Measurements from ENCODE around the gene CELF2. TPM values are rescaled to one million over a fixed set of nuclear protein-coding genes. Genes with fewer than 3 reads are reported as not detected.

CELF2 gene
- polyA plus RNA-seq, 1 experiment: 24.7 TPM

GRCh38 chr10:11167233-11167966, 149.7 kb downstream of the CELF2 start:
- ChIA-PET CTCF (no interaction called here), POLR2A (no interaction called here)

DNA sequence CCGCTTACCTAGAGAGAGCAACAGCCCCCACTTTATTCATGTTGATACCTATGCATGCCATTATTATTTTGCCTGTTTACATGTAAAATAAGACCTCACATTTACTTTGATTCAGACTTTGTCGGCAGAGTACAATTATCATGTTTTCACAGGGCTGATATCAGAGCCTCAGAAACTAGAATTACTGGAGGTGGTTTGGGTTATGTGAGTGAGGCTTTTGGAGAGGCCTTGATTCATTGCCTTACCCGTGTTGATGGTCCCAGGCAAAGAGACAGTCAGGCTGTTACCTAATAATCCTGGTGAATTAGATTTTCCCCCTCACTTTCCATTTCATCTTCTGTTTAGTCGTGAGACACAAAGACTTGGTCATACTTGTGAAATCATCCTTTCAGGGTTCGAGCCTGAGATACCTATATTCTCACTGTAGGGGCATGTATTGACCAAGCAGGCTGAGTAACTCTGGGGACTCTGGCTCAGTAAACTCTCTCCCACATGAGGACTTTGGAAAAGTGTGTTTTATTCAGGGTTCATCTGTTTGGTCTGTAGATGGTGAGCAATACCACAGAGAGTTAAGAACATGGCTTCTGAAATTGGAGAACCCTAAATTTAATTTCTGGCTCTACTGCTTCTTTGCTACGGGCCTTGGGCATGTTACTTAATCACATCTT, 150.9 kb downstream of the CELF2 start:
- no peak overlapping the region for H3K27ac ChIP-seq (ENCODE audit: low read depth, low read length)
- no peaks in the 10 kb centered on the region; the same call in 1 of the 2 replicates for H3K9me3 ChIP-seq (ENCODE audit: control insufficient read depth, insufficient read depth, low read length)
- CTCF ChIA-PET: no interaction called here
- H3K4me3 ChIP-seq (ENCODE audit: low read depth, low read length): no peak overlapping the region
- DNase-seq (ENCODE audit: low read depth, low spot score): no peak
- TF ChIP-seq, protein P1, sequence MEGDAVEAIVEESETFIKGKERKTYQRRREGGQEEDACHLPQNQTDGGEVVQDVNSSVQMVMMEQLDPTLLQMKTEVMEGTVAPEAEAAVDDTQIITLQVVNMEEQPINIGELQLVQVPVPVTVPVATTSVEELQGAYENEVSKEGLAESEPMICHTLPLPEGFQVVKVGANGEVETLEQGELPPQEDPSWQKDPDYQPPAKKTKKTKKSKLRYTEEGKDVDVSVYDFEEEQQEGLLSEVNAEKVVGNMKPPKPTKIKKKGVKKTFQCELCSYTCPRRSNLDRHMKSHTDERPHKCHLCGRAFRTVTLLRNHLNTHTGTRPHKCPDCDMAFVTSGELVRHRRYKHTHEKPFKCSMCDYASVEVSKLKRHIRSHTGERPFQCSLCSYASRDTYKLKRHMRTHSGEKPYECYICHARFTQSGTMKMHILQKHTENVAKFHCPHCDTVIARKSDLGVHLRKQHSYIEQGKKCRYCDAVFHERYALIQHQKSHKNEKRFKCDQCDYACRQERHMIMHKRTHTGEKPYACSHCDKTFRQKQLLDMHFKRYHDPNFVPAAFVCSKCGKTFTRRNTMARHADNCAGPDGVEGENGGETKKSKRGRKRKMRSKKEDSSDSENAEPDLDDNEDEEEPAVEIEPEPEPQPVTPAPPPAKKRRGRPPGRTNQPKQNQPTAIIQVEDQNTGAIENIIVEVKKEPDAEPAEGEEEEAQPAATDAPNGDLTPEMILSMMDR (IDR thresholded peaks at IDR 0.05; ENCODE audit: low read depth, low read length): no peak
- POLR2A ChIA-PET: no interaction called here
- H3K27me3 ChIP-seq (ENCODE audit: control insufficient read depth, insufficient read depth, low read length): peaks cover 5% of the 10 kb centered on the region

More at GRCh38 chr10:11167233-11167966, 149.7 kb downstream of the CELF2 start:
- no peaks in the 10 kb centered on the region; the same call in 1 of the 2 replicates for H3K9me3 ChIP-seq (ENCODE audit: control insufficient read depth, insufficient read depth, low read length)
- H3K4me3 ChIP-seq (ENCODE audit: low read depth, low read length): no peak overlapping the region
- peaks cover 5% of the 10 kb centered on the region for H3K27me3 ChIP-seq (ENCODE audit: control insufficient read depth, insufficient read depth, low read length)
- DNase-seq (ENCODE audit: low read depth, low spot score): no peak
- TF ChIP-seq, protein P1 (IDR thresholded peaks at IDR 0.05; ENCODE audit: low read depth, low read length): no peak
- H3K27ac ChIP-seq (ENCODE audit: low read depth, low read length): no peak overlapping the region

DNA sequence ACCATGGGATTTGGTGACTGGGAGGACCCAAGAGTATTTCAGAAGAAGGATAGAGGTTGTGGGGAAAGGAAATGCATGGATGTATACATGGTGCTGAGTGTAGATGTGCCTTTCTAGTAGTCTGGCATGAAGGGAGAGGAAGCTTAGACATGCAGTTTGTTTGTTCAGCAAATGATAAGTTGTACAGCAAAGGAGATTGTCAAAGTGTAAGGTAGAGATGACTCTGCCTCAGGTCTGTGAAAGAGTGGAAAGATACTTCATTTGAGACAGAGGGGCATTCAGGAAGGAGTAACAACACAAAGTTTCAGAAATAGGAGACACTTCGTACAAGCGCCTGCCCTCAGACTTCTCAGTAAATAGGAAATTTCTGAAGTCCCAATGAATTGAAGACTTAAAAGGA, 152.3 kb downstream of the CELF2 start:
- CTCF ChIA-PET: no interaction called here
- H3K27ac ChIP-seq (ENCODE audit: low read depth, low read length): no peak overlapping the region

DNA sequence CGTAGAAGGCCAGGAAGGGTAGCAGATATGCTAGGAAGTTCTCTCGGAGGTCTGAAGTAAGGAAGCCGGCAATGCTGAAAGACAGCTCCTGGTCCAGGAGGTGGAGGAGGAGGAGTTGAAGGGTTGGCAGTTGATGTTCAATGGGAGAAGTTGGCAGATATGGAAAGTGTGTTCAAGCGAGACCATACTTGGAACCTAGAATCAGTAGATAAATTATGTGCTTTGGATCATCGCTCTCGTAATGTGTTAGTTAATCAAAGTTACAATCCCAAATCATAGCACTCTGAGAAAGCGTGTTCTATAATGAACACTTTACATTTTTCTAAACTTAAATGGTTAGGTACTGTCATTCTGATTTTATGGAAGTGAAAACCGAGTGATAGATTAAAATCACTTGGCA, 152.9 kb downstream of the CELF2 start:
- TF ChIP-seq, protein P1 (IDR thresholded peaks at IDR 0.05; ENCODE audit: low read depth, low read length): no peak
- CTCF ChIA-PET: no interaction called here
- no peak overlapping the region for H3K27ac ChIP-seq (ENCODE audit: low read depth, low read length)
- peaks cover 5% of the 10 kb centered on the region for H3K27me3 ChIP-seq (ENCODE audit: control insufficient read depth, insufficient read depth, low read length)
- DNase-seq (ENCODE audit: low read depth, low spot score): no peak
- no peak overlapping the region for H3K4me3 ChIP-seq (ENCODE audit: low read depth, low read length)
- POLR2A ChIA-PET: no interaction called here
- H3K9me3 ChIP-seq (ENCODE audit: control insufficient read depth, insufficient read depth, low read length): no peaks in the 10 kb centered on the region; the same call in 1 of the 2 replicates

More for the DNA sequence above, 152.3 kb downstream of the CELF2 start:
- H3K9me3 ChIP-seq (ENCODE audit: control insufficient read depth, insufficient read depth, low read length): no peaks in the 10 kb centered on the region; the same call in 1 of the 2 replicates
- POLR2A ChIA-PET: no interaction called here
- H3K4me3 ChIP-seq (ENCODE audit: low read depth, low read length): no peak overlapping the region
- peaks cover 5% of the 10 kb centered on the region for H3K27me3 ChIP-seq (ENCODE audit: control insufficient read depth, insufficient read depth, low read length)
- no peak for DNase-seq (ENCODE audit: low read depth, low spot score)
- TF ChIP-seq, protein P1 (IDR thresholded peaks at IDR 0.05; ENCODE audit: low read depth, low read length): no peak

Measured in AG04450 (cell line).